NB4 (cell line): Measurements from ENCODE around the gene CAMK2A.

ENCODE experiments used
- CTCF ChIP-seq: IDR thresholded peaks from one replicate; pipeline ENCODE4 v1.5.1; 2012; ENCODE audit warnings: low read depth, low read length
- MAX ChIP-seq: IDR thresholded peaks from 2 replicates; pipeline ENCODE4 v1.6.1; 2011; ENCODE audit warnings: low read depth, low read length
- MYC ChIP-seq: IDR thresholded peaks from 2 replicates; pipeline ENCODE4 v1.6.1; 2011; ENCODE audit warnings: low read depth, low read length
- POLR2A ChIP-seq: IDR thresholded peaks from 2 replicates; pipeline ENCODE4 v1.6.1; 2011; ENCODE audit warnings: mild to moderate bottlenecking; ENCODE audit not compliant: insufficient read length; ENCODE audit errors: extremely low read depth

- TF ChIP-seq CTCF: no peak
- TF ChIP-seq POLR2A: no peak
- TF ChIP-seq MYC: no peak
- TF ChIP-seq MAX: no peak
These were observed 104.3 kb downstream of the CAMK2A start for GRCh38 chr5:150184990-150185912.
